DOHH2 (cell line): Measurements from ENCODE around the gene MED27.

Source experiments
- H3F3A ChIP-seq: fragments of 200-600 bp; sonication (generic), shearing (Covaris generic); 2 replicates; pipeline ENCODE4 v1.6.0; 2016; ENCODE audit warnings: antibody characterized with exemption, mild to moderate bottlenecking; ENCODE audit not compliant: control insufficient read depth, insufficient read depth
- H3K27ac ChIP-seq: fragments of 200-600 bp; sonication (generic); 2 replicates; pipeline ENCODE4 v1.5.1; 2014; ENCODE audit warnings: low read depth, mild to moderate bottlenecking, low read length, moderate library complexity
- H3K27me3 ChIP-seq: fragments of 200-600 bp; sonication (generic); 2 replicates; pipeline ENCODE4 v1.6.1; 2014; ENCODE audit warnings: mild to moderate bottlenecking, low read length, mixed read lengths; ENCODE audit not compliant: control insufficient read depth
- H3K36me3 ChIP-seq: fragments of 200-600 bp; sonication (generic); 2 replicates; pipeline ENCODE4 v1.6.1; 2014; ENCODE audit warnings: mild to moderate bottlenecking, low read length, moderate library complexity, mixed read lengths; ENCODE audit not compliant: control insufficient read depth
- H3K4me1 ChIP-seq: fragments of 200-600 bp; sonication (generic); 2 replicates; pipeline ENCODE4 v1.6.1; 2014; ENCODE audit warnings: mild to moderate bottlenecking, low read length, mixed read lengths; ENCODE audit not compliant: control insufficient read depth
- H3K4me2 ChIP-seq: fragments of 200-600 bp; sonication (generic); 2 replicates; pipeline ENCODE4 v1.6.0; 2014; ENCODE audit warnings: mild to moderate bottlenecking, low read length, moderate library complexity
- H3K4me3 ChIP-seq: fragments of 200-600 bp; sonication (generic); 2 replicates; pipeline ENCODE4 v1.5.1; 2014; ENCODE audit warnings: mild to moderate bottlenecking, low read length, mixed read lengths
- H3K79me2 ChIP-seq: fragments of 200-600 bp; sonication (generic); 2 replicates; pipeline ENCODE4 v1.6.1; 2014; ENCODE audit warnings: mild to moderate bottlenecking, low read length, mixed read lengths; ENCODE audit not compliant: control insufficient read depth
- H3K9me2 ChIP-seq: fragments of 200-600 bp; sonication (generic); replicated peaks from 2 replicates; pipeline ENCODE4 v1.6.1; 2014; ENCODE audit warnings: mild to moderate bottlenecking, low read length, mixed read lengths; ENCODE audit not compliant: control insufficient read depth
- H3K9me3 ChIP-seq: fragments of 200-600 bp; sonication (generic); 2 replicates; pipeline ENCODE4 v1.6.1; 2014; ENCODE audit warnings: antibody characterized with exemption, low read length, mixed read lengths; ENCODE audit not compliant: control insufficient read depth, insufficient read depth
- H4K20me1 ChIP-seq: fragments of 200-600 bp; sonication (generic); 2 replicates; pipeline ENCODE4 v1.6.0; 2014; ENCODE audit warnings: low read depth, mild to moderate bottlenecking, antibody characterized with exemption, low read length, moderate library complexity; ENCODE audit not compliant: control insufficient read depth, insufficient read depth
- EZH2phosphoT487 ChIP-seq: fragments of 200-600 bp; sonication (generic); IDR thresholded peaks from 2 replicates; pipeline ENCODE4 v1.6.1; 2017; ENCODE audit warnings: borderline replicate concordance, mild to moderate bottlenecking, antibody characterized with exemption, low read length, moderate library complexity, mixed read lengths
- TF ChIP-seq, protein P1 (sequence below): fragments of 200-600 bp; sonication (generic); IDR thresholded peaks from one replicate; pipeline ENCODE4 v1.5.1; 2014; ENCODE audit warnings: antibody characterized with exemption, mild to moderate bottlenecking, low read depth, low read length; ENCODE audit not compliant: poor library complexity, severe bottlenecking

The MED27 gene

DNA sequence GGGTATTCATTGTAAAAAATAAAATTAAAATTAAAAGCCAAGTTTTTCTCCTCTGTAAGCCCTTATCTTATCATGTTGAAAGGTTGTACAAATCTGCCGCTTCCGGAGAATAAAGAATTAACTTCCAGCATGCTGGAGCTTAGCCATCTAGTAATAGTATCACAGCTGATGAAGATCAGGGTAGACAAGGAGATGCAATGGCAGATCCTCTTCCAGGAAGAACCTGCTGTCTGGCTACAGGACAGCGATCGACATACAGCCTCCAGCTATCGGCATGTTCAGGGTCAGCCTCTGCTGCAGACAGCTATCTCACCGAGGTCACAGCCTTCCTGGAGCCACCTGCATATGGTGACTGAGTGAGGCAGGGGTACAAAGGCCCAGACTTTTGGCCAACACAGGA lies 82.6 kb downstream of the MED27 start:
- no peaks in the 10 kb centered on the region for H3K9me3 ChIP-seq
- H3K27ac ChIP-seq: no peak overlapping the region
- no peak overlapping the region for H3K4me3 ChIP-seq
- no peaks in the 10 kb centered on the region for H3K9me2 ChIP-seq
- H3K27me3 ChIP-seq: no peaks in the 10 kb centered on the region
- no peaks in the 10 kb centered on the region for H3K79me2 ChIP-seq
- no peaks in the 10 kb centered on the region for H4K20me1 ChIP-seq
- no peak overlapping the region for H3K4me2 ChIP-seq
- TF ChIP-seq, protein P1, sequence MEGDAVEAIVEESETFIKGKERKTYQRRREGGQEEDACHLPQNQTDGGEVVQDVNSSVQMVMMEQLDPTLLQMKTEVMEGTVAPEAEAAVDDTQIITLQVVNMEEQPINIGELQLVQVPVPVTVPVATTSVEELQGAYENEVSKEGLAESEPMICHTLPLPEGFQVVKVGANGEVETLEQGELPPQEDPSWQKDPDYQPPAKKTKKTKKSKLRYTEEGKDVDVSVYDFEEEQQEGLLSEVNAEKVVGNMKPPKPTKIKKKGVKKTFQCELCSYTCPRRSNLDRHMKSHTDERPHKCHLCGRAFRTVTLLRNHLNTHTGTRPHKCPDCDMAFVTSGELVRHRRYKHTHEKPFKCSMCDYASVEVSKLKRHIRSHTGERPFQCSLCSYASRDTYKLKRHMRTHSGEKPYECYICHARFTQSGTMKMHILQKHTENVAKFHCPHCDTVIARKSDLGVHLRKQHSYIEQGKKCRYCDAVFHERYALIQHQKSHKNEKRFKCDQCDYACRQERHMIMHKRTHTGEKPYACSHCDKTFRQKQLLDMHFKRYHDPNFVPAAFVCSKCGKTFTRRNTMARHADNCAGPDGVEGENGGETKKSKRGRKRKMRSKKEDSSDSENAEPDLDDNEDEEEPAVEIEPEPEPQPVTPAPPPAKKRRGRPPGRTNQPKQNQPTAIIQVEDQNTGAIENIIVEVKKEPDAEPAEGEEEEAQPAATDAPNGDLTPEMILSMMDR: no peak
- no peak for TF ChIP-seq EZH2phosphoT487
- H3K36me3 ChIP-seq: no peaks in the 10 kb centered on the region; the same call in 1 of the 2 replicates
- H3F3A ChIP-seq: no peaks in the 10 kb centered on the region
- peaks cover 4% of the 10 kb centered on the region; the same call in 1 of the 2 replicates for H3K4me1 ChIP-seq

- no peaks in the 10 kb centered on the region for H3K9me2 ChIP-seq
- H3K4me2 ChIP-seq: no peak overlapping the region
- H3K27me3 ChIP-seq: no peaks in the 10 kb centered on the region
- no peak overlapping the region for H3K27ac ChIP-seq
- H3F3A ChIP-seq: no peaks in the 10 kb centered on the region
- H3K79me2 ChIP-seq: peaks cover 4% of the 10 kb centered on the region; the same call in 1 of the 2 replicates
- no peak for TF ChIP-seq EZH2phosphoT487
- TF ChIP-seq, protein P1: no peak
- H3K4me1 ChIP-seq: peaks cover 5% of the 10 kb centered on the region; the same call in 1 of the 2 replicates
- no peaks in the 10 kb centered on the region; the same call in 1 of the 2 replicates for H3K36me3 ChIP-seq
- H3K4me3 ChIP-seq: no peak overlapping the region
- H4K20me1 ChIP-seq: peaks cover 5% of the 10 kb centered on the region; the same call in 1 of the 2 replicates
- H3K9me3 ChIP-seq: no peaks in the 10 kb centered on the region
Measured at GRCh38 chr9:131995382-131995781, 84.3 kb downstream of the MED27 start.

GRCh38 chr9:131994364-131995125 lies 85.1 kb downstream of the MED27 start:
- peaks cover 5% of the 10 kb centered on the region; the same call in 1 of the 2 replicates for H4K20me1 ChIP-seq
- peaks cover 5% of the 10 kb centered on the region; the same call in 1 of the 2 replicates for H3K79me2 ChIP-seq
- no peak overlapping the region for H3K27ac ChIP-seq
- TF ChIP-seq EZH2phosphoT487: no peak
- TF ChIP-seq, protein P1: no peak
- no peaks in the 10 kb centered on the region; the same call in 1 of the 2 replicates for H3K36me3 ChIP-seq
- no peak overlapping the region for H3K4me2 ChIP-seq
- no peaks in the 10 kb centered on the region for H3F3A ChIP-seq
- H3K9me2 ChIP-seq: no peaks in the 10 kb centered on the region
- no peak overlapping the region for H3K4me3 ChIP-seq
- no peaks in the 10 kb centered on the region for H3K27me3 ChIP-seq
- no peaks in the 10 kb centered on the region for H3K9me3 ChIP-seq
- peaks cover 5% of the 10 kb centered on the region; the same call in 1 of the 2 replicates for H3K4me1 ChIP-seq
